Cerebellar cortex (tissue), 1 donor: ENCODE measurements around the gene KRT86.
A peak's percentile ranks its signal among the peaks of the same experiment; 100 is the strongest.
"Not testable (repeated sequence)": the region's sequence is repeated elsewhere in the genome, so short reads cannot be mapped to it uniquely, and the experiment has no call there.

Source experiments
- DNase-seq: peaks from one replicate; pipeline ENCODE4 v3.0.0-alpha.2; 2015; ENCODE audit warnings: low spot score

KRT86 gene

DNA sequence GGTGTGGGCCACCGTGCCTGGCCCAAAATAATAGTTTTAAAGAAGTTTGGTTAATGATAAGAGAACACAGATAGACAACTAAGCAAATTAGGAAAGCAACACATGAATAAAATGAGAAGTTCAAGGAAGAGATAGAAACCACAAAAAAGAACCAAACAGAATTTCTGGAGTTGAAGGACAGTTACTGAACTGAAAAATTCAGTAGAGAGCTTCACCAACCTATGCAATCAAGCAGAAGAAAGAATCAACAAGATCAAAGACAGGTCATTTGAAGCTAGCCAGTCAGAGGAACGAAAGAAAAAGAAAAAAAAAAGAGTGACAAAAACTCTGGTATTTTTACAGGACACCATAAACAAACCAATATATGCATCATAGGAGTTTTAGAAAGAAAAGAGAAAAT, 62.2 kb downstream of the KRT86 start:
- no peak for DNase-seq

DNA sequence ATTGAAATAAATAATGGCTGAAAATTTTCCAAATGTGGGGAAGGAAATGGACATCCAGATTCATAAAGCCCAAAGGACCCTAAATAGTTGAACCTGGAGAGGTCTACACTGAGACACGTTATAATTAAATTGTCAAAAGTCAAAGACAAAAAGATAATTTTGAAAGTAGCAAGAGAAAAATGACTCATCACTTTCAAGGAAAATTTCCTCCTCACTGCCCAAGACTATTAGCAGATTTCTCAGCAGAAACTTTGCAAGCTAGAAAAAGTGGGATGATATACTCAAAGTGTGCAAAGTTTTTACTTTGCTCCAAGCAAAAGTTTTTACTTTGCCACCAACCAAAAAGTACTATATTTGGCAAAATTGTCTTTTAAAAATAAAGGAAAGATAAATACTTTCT, 62.6 kb downstream of the KRT86 start:
- no peak for DNase-seq

DNA sequence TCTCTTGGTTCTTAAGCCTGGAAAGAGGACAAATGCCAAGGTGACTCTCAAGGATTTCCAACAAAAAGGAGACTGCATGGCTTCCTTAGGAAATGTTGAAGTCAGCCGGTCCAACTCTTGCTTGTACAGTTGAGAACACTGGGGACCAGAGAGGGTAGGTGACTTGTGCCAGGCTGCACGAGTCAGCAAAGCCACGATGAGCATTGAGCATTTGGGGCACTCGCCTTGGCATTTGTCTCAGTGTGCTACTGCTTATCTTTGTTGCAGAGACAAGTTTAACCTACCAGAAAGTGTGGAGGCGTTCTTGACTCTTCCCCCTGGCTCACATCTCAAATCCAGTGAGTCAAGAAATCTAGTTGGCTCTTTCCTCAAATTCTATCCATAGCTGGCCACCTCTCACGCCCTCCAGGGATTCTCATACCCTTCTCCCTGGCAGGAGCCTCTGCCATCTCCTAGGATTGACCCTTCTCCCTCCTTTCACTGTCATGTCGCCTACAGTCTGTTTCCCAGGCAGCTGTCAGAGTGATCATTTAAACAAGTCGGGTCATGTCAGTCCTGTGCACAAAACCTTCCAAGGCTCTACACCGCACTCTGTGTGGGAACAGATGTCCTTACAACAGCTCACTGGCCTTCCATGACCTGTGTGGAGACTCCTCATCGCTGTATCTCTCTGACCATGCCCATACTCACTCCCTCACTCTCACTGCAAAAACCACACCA, 64.0 kb downstream of the KRT86 start:
- no peak for DNase-seq

DNA sequence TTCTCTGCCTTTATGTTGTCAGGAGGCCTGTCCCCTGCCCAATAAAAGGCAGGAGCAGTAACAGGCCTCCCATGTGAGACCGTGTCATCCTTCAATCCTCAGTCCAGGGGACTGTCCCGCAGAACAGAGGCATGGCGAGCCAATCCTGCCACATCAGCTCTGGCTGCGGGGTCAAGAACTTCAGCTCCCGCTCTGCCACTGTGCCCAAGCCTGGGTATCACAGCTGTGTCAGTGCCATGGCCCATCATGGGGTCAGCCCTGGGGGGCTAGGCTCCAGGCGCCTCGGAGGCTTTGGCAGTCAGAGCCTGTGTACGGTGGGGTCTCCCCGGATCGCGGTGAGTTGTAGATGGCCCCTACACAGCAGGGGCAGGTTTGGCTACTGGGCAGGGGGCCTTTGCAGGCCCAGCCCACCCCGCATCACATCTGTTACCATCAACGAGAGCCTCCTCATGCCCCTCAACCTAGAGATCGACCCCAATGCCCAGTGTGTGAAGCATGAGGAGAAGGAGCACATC, 66.7 kb downstream of the KRT86 start:
- no peak for DNase-seq

DNA sequence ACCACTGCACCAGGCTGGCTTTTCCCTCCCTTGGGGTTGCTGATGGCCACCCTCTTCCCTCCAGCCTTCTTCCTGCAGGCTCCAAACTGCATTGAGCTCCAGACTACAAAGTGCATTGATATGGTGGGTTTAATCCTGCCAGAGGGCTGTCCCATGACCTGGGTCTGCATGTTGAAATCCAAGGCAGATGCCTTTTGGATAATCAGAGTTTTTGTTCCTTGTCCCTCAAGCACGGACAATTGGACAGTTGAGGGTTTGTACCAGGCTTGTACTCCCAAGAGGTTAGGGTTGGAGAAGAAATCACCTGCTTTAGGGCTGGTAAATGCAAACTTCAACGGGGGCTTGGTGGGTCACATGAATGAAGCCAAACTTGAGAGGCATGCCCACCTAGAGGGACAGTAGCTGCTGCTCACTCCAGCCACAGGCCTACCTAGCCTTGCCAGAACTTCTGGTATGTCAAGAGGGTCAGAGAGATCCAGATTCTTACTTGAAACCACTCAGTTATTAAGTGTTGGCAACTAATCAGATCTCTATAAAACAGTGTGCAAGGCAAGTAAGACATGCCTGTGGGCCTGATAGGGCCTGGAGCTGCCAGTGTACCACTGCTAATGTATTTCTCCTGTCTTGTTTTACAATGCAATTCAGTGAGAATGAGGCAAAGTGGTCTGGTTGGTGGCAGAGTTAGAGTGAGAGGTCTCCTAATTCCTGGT, 68.5 kb downstream of the KRT86 start:
- DNase-seq, result no peak

DNA sequence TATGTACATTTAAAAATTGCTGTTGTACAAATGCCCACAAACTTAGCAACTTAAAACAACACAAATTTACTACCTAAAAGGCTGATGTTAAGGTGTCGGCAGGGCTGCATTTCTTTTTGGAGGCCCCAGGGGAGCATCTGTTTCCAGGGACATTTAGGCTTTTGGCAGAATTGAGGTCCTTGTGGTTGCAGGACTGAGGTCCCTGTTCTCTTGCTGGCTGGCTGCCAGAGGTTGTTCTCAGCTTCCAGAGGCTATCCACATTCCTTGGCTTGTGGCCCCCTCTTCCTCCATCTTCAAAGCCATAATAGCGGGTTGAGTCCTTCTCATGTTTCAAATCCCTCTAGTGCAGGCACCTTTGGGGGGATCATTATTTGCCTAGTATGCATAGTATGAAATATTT, 69.1 kb downstream of the KRT86 start:
- no peak for DNase-seq

DNA sequence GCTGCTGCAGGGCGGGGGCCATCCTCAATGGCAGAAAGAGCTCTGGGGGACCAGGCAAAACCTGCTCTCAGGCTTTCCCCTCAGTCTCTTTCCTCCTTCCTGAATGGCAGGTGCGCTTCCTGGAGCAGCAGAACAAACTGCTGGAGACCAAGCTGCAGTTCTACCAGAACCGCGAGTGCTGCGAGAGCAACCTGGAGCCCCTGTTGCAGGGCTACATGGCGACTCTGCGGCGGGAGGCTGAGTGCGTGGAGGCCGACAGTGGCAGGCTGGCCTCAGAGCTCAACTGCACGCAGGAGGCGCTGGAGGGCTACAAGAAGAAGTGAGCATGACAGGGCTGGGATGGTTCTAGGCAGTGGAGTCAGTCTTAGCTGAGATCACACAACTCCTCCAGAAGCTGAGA, 69.7 kb downstream of the KRT86 start:
- DNase-seq, result no peak

DNA sequence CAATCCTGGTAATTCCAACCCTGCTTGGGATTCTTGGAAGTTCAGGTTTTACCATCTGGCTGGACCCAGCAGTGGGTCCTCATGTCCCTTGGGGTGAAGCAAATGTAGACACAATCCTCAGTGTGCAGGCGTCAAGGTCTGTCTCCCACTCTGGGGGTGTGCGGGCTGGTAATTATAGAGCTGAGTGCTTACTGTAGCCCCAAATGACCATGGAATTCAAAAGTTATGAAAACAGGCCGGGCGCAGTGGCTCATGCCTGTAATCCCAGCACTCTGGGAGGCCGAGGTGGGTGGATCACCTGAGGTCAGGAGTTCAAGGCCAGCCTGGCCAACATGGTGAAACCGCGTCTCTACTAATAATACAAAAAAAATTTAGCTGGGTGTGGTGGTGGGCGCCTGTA, 70.6 kb downstream of the KRT86 start:
- not testable (repeated sequence) for DNase-seq

DNA sequence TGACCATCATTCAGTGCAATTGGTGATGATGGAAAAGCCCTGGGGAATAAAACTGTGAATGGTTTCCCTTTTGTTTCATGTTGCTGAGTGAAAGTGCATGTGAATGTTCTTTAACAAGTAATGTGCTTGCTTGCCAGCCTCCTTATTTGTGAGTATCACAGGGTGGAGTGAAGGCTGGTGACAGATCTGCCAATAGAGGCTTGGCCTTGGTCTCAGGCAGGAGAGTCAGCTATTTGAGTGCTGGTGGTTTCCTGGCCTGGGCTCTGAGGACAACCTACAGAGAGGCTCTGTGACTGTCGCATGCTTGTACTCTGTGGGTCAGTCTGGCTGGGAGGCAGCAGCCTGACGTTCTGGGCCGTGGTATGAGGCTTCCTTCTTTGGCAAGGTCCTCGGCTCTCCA, 72.1 kb downstream of the KRT86 start:
- peak; percentile 3 for DNase-seq

DNA sequence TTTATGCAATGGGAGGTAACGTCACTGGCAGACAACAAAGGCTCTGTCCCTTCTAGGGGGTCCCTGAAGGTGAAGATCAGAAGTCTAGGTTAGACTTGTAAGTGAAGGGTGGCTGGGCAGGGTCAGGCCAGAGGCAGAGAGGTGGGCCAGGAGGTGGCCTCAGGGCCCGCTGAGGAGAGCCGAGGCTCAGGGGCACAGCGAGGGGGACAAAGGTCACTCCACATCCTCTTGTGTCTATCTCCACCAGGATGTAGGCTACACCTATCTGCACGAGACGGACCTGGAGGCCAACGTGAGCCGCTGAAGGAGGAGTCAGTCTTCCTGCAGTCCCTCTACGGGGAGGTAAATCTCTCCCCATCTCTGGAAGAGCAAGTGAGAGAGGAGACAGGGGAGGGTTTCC, 72.6 kb downstream of the KRT86 start:
- no peak for DNase-seq

DNA sequence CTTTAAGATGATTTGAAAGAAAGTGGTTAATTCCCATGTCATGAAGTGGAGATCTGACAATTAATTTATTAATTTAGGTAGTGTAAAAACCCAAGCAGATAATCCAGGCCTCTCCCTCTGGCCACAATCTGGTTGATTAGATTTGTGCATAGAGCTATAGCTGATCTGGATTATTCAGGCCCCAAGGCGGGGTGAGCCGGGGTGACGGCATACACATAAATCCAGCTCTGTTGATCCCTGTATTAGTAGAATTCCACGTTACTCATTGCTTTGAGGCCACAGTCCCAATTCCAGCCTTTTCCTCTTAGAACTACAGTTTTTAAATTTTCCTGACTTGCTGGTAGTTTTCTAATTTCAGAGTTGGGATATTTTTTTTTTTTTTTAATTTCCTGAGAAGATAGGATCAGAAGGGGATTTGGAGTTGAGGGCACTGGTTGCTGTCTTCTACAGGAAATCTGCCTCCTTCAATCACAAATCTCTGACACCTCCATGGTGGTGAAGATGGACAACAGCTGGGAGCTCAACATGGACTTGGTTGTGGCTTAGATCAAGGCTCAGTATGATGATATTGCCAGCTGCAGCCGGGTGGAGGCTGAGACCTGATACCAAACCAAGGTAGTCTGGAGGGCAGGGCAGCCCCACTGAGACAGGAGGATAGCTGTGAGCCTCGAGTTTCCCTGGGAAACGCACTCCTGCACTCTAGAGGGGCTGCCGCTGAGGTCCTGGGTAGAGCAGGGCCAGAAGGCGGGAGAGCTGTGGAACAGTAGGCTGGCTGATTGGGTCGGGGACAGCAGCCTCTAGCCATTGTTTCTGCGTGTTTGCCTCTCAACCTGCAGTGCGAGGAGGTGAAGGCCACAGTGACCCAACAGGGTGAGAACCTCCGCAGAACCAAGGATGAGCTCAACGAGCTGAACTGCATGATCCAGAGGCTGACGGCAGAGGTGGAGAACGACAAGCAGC, 73.4 kb downstream of the KRT86 start:
- no peak for DNase-seq

DNA sequence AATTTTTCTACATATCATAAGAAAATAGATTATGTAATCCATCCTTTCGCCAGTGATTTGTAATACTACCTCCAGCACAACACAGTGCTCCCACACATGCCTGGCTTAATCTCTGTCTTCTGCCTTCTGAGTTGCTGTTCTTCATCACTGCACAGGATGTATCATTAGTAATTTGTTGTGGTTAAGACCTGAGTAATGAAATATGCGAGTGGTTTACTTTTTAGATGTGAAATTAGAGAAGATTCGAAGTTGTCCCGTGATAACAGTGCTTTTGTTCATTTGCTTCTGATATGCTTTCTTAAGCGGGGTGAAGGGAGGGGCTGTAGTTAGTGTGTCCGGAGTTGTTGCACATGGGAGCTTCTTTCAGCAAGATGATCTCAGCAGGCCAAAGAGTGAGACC, 74.8 kb downstream of the KRT86 start:
- DNase-seq, result no peak

DNA sequence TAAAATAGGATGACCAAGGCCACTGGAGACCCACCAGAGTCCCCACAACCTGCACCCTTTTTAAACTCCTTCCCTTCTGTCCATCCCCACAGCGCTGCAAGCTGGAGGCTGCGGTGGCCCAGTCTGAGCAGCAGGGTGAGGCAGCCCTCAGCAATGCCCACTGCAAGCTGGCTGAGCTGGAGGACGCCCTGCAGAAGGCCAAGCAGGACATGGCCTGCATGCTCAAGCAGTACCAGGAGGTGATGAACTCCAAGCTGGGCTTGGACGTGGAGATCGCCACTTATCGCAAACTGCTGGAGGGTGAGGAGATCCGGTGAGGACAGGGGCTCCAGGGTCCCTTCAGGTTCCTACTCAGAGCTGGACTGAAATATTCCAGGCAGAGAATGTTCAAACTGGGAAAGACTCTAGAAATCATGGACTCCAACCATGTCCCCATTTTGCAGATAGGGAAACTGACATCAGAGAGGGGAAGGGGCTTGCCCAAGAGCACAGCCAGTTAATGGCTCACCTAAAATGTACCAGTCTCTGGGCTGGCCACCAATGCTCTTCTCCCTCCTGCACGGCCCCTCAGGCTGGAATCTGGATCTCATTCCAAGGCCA, 75.7 kb downstream of the KRT86 start:
- no peak for DNase-seq

DNA sequence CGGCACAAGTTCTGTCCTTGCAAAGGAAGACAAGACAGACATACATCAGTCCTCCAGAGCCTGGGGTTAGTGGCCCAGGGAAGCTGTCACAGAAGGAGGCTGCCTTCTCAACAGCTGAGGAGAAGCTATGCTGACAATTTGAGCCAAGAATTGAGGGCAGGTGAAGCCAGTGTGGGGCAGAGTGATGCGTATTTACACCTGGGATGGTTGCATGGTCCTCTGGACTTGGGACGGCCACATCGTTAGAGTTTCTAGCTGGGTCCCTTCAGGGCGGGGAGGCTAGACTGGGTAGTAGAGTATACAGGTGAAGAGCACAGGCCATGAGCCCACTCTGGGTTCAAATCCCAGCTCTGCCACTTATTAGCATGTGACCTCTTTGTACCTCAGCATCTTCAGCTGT, 76.3 kb downstream of the KRT86 start:
- no peak for DNase-seq

DNA sequence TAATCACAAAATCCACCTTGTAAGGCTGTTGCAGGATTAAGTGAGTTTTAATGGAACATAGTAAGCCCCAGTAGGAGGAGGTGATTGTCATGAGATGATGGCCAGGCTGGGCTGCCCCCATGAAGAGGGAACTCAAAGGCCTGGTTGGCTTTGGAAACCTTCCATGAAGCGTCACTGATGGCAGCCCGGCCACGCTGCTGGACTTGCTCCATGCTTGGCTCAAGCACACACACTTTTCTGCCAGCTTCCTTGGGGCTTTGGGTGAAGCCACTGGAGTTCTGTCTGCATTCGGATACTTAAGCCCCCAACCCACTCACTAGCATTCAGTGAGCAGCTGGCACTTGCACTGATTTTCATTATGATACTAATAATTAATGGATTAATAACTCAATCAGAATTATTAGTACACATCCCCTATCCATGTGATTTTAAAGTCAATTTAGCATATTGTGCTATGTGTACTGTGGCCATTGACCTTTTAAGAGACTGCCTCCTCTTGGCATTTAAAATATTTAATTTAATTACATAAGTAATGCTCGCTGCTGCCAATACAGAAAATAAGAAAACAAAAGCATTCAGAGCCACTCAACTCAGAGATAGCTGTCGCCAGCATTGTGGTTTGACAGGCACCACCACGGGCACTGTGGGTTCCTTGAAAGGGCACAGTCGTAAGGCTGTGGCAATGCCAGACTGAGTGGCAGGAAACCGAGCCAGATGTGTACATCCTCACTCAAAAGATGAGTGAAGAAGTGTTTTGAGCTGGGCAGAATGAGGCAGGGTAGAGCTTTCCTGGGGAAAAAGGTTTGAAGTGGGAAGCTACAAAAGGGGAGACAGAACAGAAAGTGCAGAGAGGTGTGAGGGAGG, 77.0 kb downstream of the KRT86 start:
- DNase-seq, result peak; percentile 20

DNA sequence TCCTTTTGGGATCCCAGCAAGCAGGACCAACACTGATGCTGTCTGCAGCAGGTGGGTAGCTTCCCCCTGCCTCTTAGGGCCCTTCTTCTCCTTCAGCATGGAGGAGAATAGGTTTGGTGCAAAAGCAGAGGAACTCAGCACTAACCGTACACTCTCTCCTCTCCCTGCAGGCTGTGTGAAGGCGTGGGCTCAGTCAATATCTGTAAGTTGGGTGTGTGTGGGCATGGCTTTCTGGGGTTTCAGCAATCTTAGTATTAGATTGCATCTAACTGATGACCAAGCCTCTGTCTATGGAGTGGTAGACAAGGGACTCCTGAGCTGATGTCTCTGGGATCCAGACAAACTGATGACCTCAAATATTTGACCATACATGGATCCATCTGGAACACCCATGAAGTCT, 78.5 kb downstream of the KRT86 start:
- DNase-seq, result no peak

DNA sequence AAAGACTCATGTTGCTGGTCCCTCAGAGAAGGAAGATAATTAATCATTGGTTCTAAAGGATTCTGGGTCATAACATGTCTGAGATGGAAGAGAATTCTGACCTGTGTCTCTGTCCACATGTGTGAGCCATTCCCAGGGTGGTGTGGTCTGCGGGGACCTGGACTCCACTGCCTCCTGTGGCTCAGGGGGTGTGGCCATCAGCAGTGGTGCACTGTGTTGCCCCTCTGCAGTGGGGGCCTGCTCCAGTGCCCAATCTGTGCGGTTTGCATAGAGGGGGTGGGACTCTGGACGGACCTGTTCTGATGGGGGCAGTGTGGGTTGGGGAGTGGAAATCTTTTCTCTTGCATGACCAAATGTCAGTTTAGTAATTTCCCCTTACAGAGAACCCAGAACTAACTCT, 79.3 kb downstream of the KRT86 start:
- DNase-seq, result no peak

DNA sequence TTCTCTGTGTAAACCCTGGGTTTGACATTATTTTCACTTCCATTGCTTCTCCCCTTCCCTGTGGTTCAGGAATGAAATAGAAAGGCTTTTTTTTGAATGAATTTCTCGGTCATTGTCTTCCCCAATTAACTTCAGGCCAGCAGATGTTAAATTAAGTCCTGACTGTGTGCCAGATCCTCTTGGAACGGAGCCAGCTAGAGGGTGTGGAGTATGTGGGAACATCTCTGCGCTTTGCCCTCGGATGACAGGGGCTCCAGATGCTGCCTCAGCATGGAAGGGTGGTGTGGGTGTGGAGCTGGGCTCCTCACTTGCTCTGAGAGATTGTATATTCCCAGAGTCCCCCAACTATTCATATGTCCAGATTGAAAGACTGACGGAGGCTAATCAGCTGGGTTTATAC, 79.8 kb downstream of the KRT86 start:
- DNase-seq, result no peak

DNA sequence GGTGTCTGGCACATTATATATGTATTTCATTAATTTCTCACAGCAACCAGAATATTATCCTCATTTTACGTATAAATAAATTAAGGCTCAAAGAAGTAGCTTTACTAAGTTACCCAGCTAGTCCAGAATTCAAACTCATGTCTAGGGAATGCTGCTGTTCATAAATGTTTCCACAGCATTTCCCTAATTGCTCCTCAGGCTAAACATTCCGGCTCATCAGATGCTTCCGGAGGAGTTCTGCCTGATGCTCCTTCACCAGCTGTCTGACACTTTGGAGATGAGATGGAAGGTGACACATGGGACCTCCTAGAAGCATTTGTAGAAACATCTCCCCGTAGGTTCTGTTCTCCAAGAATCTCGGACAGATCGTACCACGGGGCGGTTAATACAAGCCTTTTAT, 80.7 kb downstream of the KRT86 start:
- DNase-seq, result no peak

DNA sequence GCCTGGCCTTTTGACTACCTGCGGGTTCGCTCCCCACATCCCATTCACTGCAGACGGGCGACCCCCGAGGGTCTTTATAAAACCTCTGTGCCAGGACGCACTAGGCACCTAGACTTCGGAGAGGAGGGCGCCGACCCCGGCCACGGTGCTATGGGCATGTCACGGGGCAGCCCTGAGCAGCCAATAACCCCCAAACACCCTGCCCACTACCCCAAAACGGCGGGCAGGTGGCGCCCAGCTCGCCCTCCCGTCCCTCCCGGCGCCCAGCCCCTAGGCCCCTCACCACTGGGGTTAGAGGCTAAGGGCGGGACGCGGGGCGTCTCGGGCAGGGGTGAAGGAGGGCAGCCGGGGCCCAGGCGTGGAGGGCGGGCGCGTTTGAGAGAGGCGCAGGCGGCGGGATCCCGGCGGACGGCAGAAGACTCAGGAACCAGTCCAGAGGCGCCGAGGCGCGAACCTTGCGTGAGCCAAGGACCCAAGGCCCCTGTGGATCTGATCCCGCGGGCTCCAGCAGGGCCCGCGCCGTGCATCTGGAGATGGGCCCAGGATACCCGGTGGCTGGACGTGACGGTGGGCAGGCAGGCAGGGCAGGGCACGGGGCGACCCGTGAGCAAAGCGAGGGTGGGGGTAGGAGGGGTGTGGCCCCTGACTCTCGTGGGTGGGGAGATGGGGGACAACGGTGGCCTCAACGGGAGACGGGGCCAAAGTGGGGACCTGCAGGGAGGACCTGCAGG, 81.8 kb downstream of the KRT86 start:
- no peak for DNase-seq
